ES-I3 (cell line): Measurements from ENCODE around the gene CCDC18.
"Not testable (repeated sequence)": the region's sequence is repeated elsewhere in the genome, so short reads cannot be mapped to it uniquely, and the experiment has no call there.

ENCODE experiments used
- H3K36me3 ChIP-seq: 2 replicates; pipeline ENCODE4 v1.6.1; 2013; ENCODE audit warnings: mild to moderate bottlenecking, low read length, control low read depth, moderate library complexity; ENCODE audit not compliant: insufficient read depth
- H3K4me1 ChIP-seq: 2 replicates; pipeline ENCODE4 v1.6.1; 2013; ENCODE audit warnings: mild to moderate bottlenecking, control low read depth, low read length; ENCODE audit not compliant: insufficient read depth
- H3K9ac ChIP-seq: 2 replicates; pipeline ENCODE4 v1.6.1; 2013; ENCODE audit warnings: low read depth, mild to moderate bottlenecking, low read length, moderate library complexity
- H3K9me3 ChIP-seq: 2 replicates; pipeline ENCODE4 v1.6.1; 2013; ENCODE audit warnings: mild to moderate bottlenecking, low read length, moderate library complexity; ENCODE audit not compliant: control insufficient read depth, insufficient read depth

The CCDC18 gene

DNA sequence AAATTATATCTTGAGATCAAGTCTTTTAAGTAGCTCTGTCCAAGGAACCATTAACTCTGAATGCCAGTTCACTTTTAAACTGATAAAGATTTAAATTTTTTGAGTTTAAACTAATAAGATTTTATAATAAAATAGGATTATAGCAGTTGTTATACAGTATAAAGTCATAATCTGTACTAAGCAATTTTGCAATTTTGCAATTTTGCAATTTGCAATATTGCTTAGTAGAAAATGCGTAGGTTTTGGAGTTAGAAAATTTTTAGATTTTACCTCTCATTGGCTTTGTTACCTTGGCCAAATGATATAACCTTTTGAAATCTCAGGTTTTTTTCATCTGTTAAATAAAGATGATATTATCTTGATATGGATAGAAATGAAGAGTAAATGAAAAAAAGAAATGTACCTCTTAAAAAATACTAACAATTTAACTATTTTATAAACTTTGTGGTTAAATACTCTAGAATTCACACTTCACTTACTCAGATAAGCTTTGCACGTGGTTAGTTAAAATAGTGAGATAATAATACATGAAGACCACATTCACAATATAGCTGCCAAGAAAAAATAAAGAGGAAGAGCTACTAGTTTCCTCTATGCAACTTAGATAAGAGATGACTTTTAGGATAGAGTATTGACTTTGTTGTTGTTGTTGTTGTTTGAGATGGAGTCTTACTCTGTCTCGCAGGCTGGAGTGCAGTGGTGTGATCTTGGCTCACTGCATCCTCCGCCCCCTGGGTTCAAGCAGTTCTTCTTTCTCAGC lies 13.9 kb downstream of the CCDC18 start:
- H3K36me3 ChIP-seq = no peaks in the 10 kb centered on the region; the same call in none of the 2 replicates
- no peaks in the 10 kb centered on the region for H3K4me1 ChIP-seq
- no peak overlapping the region for H3K9ac ChIP-seq
- no peaks in the 10 kb centered on the region; the same call in 1 of the 2 replicates for H3K9me3 ChIP-seq

GRCh38 chr1:93196591-93196990 lies 16.1 kb downstream of the CCDC18 start:
- no peaks in the 10 kb centered on the region; the same call in 1 of the 2 replicates for H3K9me3 ChIP-seq
- no peaks in the 10 kb centered on the region for H3K4me1 ChIP-seq
- H3K36me3 ChIP-seq = no peaks in the 10 kb centered on the region; the same call in 1 of the 2 replicates

DNA sequence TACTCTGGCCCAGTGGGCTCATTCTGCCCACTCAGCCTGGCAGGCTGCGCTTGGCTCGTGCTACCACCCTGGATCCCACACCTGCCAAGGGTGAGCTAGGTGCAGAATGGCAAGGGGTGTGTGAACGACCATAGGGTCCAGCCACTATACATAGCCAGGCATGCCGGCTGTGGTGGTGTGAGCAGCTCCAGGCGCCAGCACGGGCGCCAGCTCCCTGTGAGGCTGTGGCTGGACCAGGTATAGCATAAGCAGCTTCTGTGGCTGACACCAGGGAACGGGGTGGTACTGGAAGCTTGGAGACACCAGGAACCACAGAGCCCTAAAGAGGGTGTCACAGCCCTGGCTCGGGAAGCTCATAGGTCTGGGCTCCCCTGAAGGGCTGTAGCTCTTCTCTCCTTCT lies 18.6 kb downstream of the CCDC18 start:
- Histone ChIP-seq H3K36me3 (peaks cover 13% of the 10 kb centered on the region; the same call in 1 of the 2 replicates), H3K9me3 (no peaks in the 10 kb centered on the region; the same call in 1 of the 2 replicates), H3K9ac (no peak overlapping the region), H3K4me1 (no peaks in the 10 kb centered on the region)

More at GRCh38 chr1:93196591-93196990, 16.1 kb downstream of the CCDC18 start:
- no peak overlapping the region for H3K9ac ChIP-seq

DNA sequence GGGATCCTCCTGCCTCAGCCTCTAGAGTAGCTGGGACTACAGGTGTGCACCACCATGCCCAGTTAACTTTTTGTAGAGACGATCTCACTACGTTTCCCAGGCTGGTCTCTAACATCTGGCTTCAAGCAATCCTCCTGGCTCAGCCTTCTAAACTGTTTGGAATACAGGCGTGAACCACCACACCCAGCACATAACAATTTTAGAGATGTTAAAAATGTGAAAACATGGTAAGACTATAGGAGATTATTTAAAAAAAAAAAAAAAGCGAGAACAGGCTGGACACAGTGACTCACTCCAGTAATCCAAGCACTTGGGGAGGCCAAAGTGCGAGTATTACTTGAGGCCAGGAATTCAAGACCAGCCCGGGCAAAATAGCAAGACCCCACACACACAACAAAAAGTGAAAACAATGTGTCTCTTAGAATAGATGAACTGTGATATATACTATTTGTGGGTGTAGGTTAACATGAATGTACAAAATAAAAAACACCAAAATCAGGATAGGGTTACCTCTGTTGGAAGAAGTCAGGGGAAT lies 19.6 kb downstream of the CCDC18 start:
- Histone ChIP-seq H3K9ac (no peak overlapping the region), H3K4me1 (no peaks in the 10 kb centered on the region), H3K36me3 (peaks cover 13% of the 10 kb centered on the region; the same call in 1 of the 2 replicates), H3K9me3 (no peaks in the 10 kb centered on the region; the same call in 1 of the 2 replicates)

- H3K4me1 ChIP-seq = no peaks in the 10 kb centered on the region
- H3K9ac ChIP-seq = no peak overlapping the region
- H3K9me3 ChIP-seq = no peaks in the 10 kb centered on the region
- H3K36me3 ChIP-seq = peaks cover 13% of the 10 kb centered on the region; the same call in 1 of the 2 replicates
These were observed 20.2 kb downstream of the CCDC18 start for GRCh38 chr1:93200714-93201113.

- Histone ChIP-seq H3K4me1 (no peaks in the 10 kb centered on the region), H3K36me3 (peaks cover 13% of the 10 kb centered on the region; the same call in 1 of the 2 replicates), H3K9ac (no peak overlapping the region), H3K9me3 (no peaks in the 10 kb centered on the region)
These were observed 25.5 kb downstream of the CCDC18 start for GRCh38 chr1:93205892-93206566.

GRCh38 chr1:93206567-93206954 lies 26.0 kb downstream of the CCDC18 start:
- peaks cover 13% of the 10 kb centered on the region; the same call in 1 of the 2 replicates for H3K36me3 ChIP-seq
- H3K9me3 ChIP-seq = no peaks in the 10 kb centered on the region
- no peaks in the 10 kb centered on the region for H3K4me1 ChIP-seq
- H3K9ac ChIP-seq = no peak overlapping the region

DNA sequence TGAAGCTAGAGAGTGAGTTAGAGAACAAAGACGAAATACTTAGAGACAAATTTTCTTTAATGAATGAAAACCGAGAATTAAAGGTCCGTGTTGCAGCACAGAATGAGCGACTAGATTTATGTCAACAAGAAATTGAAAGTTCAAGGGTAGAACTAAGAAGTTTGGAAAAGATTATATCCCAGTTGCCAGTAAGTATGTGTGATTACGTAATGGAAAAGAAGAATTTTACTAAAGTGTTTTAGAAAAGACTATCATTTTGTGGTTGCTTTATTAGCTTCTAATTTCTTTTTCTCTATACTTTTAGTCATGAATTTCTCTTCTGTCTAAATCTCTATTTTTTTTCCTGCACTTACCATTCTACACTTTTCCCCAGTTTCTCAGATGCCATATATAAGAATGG lies 26.7 kb downstream of the CCDC18 start:
- H3K9me3 ChIP-seq = no peaks in the 10 kb centered on the region
- H3K36me3 ChIP-seq = peaks cover 12% of the 10 kb centered on the region; the same call in 1 of the 2 replicates
- H3K4me1 ChIP-seq = no peaks in the 10 kb centered on the region
- no peak overlapping the region for H3K9ac ChIP-seq

DNA sequence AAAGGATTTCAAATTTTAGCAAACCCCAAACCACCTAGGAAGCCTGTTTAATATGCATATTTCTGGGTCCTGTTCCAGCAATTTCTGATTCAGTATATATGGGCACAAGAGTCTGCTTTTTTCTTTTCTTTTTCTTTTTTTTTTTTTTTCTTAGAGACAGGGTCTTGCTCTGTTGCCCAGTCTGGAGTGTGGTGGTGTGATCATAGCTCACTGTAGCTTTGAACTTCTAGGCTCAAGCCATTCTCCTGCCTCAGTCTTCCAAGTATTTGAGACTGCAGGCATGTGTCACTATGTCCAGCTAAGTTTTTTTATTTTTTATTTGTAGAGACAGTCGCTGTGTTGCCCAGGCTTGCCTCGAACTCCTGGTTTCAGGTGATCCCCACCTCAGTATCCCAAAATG lies 34.8 kb downstream of the CCDC18 start:
- Histone ChIP-seq H3K36me3 (peaks cover 14% of the 10 kb centered on the region), H3K9me3 (no peaks in the 10 kb centered on the region), H3K4me1 (no peaks in the 10 kb centered on the region), H3K9ac (no peak overlapping the region)

GRCh38 chr1:93219443-93219842 lies 38.9 kb downstream of the CCDC18 start:
- peaks cover 18% of the 10 kb centered on the region for H3K36me3 ChIP-seq
- no peaks in the 10 kb centered on the region for H3K9me3 ChIP-seq
- H3K4me1 ChIP-seq = no peaks in the 10 kb centered on the region
- H3K9ac ChIP-seq = no peak overlapping the region

- H3K4me1 ChIP-seq, H3K9ac ChIP-seq, H3K9me3 ChIP-seq: not testable (repeated sequence)
- peaks cover 18% of the 10 kb centered on the region for H3K36me3 ChIP-seq
These were observed 40.2 kb downstream of the CCDC18 start for GRCh38 chr1:93220716-93221115.

GRCh38 chr1:93221913-93222312 lies 41.4 kb downstream of the CCDC18 start:
- no peaks in the 10 kb centered on the region for H3K4me1 ChIP-seq
- H3K9ac ChIP-seq = no peak overlapping the region
- H3K36me3 ChIP-seq = peaks cover 21% of the 10 kb centered on the region
- H3K9me3 ChIP-seq = no peaks in the 10 kb centered on the region

- Histone ChIP-seq H3K9me3 (no peaks in the 10 kb centered on the region), H3K9ac (no peak overlapping the region), H3K4me1 (no peaks in the 10 kb centered on the region), H3K36me3 (peaks cover 19% of the 10 kb centered on the region; the same call in 1 of the 2 replicates)
These were observed 42.6 kb downstream of the CCDC18 start for GRCh38 chr1:93223023-93223675.

DNA sequence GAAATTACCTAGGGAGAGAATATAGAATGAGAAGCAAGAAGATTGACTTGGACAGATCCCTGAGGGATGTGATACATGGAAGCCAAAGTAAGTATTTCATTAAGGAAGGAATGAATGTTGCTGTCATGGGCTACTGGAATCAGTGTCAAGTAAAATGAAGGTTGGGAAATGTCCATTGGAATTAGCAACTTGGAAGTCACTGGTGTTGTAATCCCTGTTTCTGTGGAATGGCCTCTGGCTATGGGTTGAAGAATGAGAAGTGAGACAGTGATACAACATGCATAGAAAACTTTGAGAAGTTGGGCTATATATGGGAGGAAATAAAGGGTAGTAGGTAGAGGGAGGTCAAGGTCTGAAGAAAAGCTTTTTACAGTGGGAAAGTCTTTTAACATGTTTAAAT lies 54.7 kb downstream of the CCDC18 start:
- Histone ChIP-seq H3K9me3 (peaks cover 7% of the 10 kb centered on the region; the same call in 1 of the 2 replicates), H3K4me1 (no peaks in the 10 kb centered on the region), H3K36me3 (peaks cover 15% of the 10 kb centered on the region), H3K9ac (no peak overlapping the region)
